Central memory CD8-positive, alpha-beta T cell (primary cell): ENCODE results near the gene ZNF582.
"Not testable (repeated sequence)": the region's sequence is repeated elsewhere in the genome, so short reads cannot be mapped to it uniquely, and the experiment has no call there.

Experiments used
- ATAC-seq: fragments of 150-1000 bp; cut with Tn5 transposase; replicated peaks from 2 replicates; pipeline ENCODE4 v1.10.0; 2022; ENCODE audit warnings: mild to moderate bottlenecking, moderate FRiP score, moderate number of reproducible peaks; ENCODE audit not compliant: poor library complexity, severe bottlenecking; ENCODE audit errors: extremely low read depth
- DNase-seq, 2 donors: peaks; one replicate each; pipeline ENCODE4 v3.0.0; 2021; ENCODE audit warnings: low spot score in 2 of 2
- H3K27ac Mint-ChIP-seq: one replicate; pipeline ENCODE4 v1.8.0; 2022; ENCODE audit warnings: low read depth, mild to moderate bottlenecking, moderate library complexity, mixed read lengths
- H3K27me3 Mint-ChIP-seq: one replicate; pipeline ENCODE4 v1.8.0; 2022; ENCODE audit warnings: mixed read lengths
- H3K36me3 Mint-ChIP-seq: one replicate; pipeline ENCODE4 v1.8.0; 2022; ENCODE audit warnings: mild to moderate bottlenecking, moderate library complexity, mixed read lengths; ENCODE audit not compliant: insufficient read depth
- H3K4me1 Mint-ChIP-seq: one replicate; pipeline ENCODE4 v1.8.0; 2022; ENCODE audit warnings: mixed read lengths
- H3K4me3 Mint-ChIP-seq: one replicate; pipeline ENCODE4 v1.8.0; 2022; ENCODE audit warnings: mild to moderate bottlenecking, moderate library complexity, mixed read lengths
- H3K9me3 Mint-ChIP-seq: one replicate; pipeline ENCODE4 v1.8.0; 2022; ENCODE audit warnings: mixed read lengths

The ZNF582 gene

GRCh38 chr19:56341948-56342347 is 51.4 kb downstream of the ZNF582 start:
- no peak overlapping the region for H3K4me3 Mint-ChIP-seq
- no peaks in the 10 kb centered on the region for H3K9me3 Mint-ChIP-seq
- ATAC-seq = no peak
- no peaks in the 10 kb centered on the region for H3K36me3 Mint-ChIP-seq
- DNase-seq = no peak
- peaks cover 44% of the 10 kb centered on the region for H3K27me3 Mint-ChIP-seq
- H3K27ac Mint-ChIP-seq = no peak overlapping the region
- H3K4me1 Mint-ChIP-seq = no peaks in the 10 kb centered on the region

DNA sequence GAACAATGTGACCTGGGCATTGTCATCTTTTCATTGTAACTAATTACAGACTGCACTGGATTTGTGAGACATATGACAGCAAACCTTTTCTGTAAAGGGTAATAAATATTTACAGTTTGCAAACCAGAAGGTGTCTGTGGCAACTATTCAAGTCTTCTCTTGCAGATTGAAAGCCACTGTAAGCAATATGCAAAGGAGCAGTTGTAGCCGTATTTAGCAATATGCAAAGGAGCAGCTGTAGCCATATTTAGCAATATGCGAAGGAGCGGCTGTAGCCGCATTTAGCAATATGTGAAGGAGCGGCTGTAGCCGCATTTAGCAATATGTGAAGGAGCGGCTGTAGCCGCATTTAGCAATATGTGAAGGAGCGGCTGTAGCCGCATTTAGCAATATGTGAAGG is 54.3 kb downstream of the ZNF582 start:
- H3K4me1 Mint-ChIP-seq, H3K4me3 Mint-ChIP-seq, DNase-seq, ATAC-seq, H3K27ac Mint-ChIP-seq, H3K36me3 Mint-ChIP-seq, H3K9me3 Mint-ChIP-seq: not testable (repeated sequence)
- H3K27me3 Mint-ChIP-seq = peaks cover 44% of the 10 kb centered on the region

DNA sequence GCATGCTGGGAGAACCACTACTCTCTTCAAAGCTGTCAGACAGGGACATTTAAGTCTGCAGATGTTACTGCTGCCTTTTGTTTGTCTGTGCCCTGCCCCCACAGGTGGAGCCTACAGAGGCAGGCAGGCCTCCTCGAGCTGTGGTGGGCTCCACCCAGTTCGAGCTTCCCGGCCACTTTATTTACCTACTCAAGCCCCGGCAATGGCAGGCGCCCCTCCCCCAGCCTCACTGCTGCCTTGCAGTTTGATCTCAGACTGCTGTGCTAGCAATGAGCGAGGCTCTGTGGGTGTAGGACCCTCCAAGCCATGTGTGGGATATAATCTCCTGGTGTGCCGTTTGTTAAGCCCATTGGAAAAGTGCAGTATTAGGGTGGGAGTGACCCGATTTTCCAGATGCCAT is 56.3 kb downstream of the ZNF582 start:
- H3K36me3 Mint-ChIP-seq, H3K9me3 Mint-ChIP-seq, ATAC-seq, H3K4me1 Mint-ChIP-seq, H3K27ac Mint-ChIP-seq, DNase-seq, H3K4me3 Mint-ChIP-seq: not testable (repeated sequence)
- peaks cover 32% of the 10 kb centered on the region for H3K27me3 Mint-ChIP-seq

DNA sequence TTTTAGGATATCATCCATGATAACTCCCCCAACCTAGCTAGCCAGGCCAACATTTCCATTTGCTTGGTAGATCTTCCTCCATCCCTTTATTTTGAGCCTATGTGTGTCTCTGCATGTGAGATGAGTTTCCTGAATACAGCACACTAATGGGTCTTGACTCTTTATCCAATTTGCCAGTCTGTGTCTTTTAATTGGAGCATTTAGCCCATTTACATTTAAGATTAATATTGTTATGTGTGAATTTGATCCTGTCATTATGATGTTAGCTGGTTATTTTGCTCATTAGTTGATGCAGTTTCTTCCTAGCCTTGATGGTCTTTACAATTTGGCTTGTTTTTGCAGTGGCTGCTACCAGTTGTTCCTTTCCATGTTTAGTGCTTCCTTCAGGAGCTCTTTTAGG is 58.0 kb downstream of the ZNF582 start:
- not testable (repeated sequence) for H3K9me3 Mint-ChIP-seq, H3K36me3 Mint-ChIP-seq, DNase-seq

GRCh38 chr19:56333506-56333905 is 59.8 kb downstream of the ZNF582 start:
- peak in 1 of 2 donors; percentile 26 for DNase-seq
- ATAC-seq = peak; percentile 56
- no peaks in the 10 kb centered on the region for H3K4me1 Mint-ChIP-seq
- no peaks in the 10 kb centered on the region for H3K36me3 Mint-ChIP-seq
- H3K9me3 Mint-ChIP-seq = no peaks in the 10 kb centered on the region
- no peak overlapping the region for H3K27ac Mint-ChIP-seq
- H3K27me3 Mint-ChIP-seq = peaks cover 13% of the 10 kb centered on the region
- H3K4me3 Mint-ChIP-seq = no peak overlapping the region

More for the DNA sequence above, 58.0 kb downstream of the ZNF582 start:
- ATAC-seq, H3K4me1 Mint-ChIP-seq, H3K4me3 Mint-ChIP-seq, H3K27ac Mint-ChIP-seq: not testable (repeated sequence)
- H3K27me3 Mint-ChIP-seq = peaks cover 20% of the 10 kb centered on the region
